NB4 (cell line): ENCODE measurements around the gene GP5.

Experiments used
- DNase-seq: peaks from one replicate; pipeline ENCODE4 v3.0.0; 2010; ENCODE audit warnings: low read depth
- H3K4me3 ChIP-seq: one replicate; pipeline ENCODE4 v1.5.1; 2011; ENCODE audit warnings: mild to moderate bottlenecking, low read depth, low read length, moderate library complexity
- CTCF ChIP-seq: IDR thresholded peaks from one replicate; pipeline ENCODE4 v1.5.1; 2012; ENCODE audit warnings: low read depth, low read length
- MAX ChIP-seq: IDR thresholded peaks from 2 replicates; pipeline ENCODE4 v1.6.1; 2011; ENCODE audit warnings: low read depth, low read length
- MYC ChIP-seq: IDR thresholded peaks from 2 replicates; pipeline ENCODE4 v1.6.1; 2011; ENCODE audit warnings: low read depth, low read length
- POLR2A ChIP-seq: IDR thresholded peaks from 2 replicates; pipeline ENCODE4 v1.6.1; 2011; ENCODE audit warnings: mild to moderate bottlenecking; ENCODE audit not compliant: insufficient read length; ENCODE audit errors: extremely low read depth

The GP5 gene

GRCh38 chr3:194440756-194441155 lies 41.7 kb upstream of the GP5 start:
- H3K4me3 ChIP-seq, result no peak overlapping the region
- DNase-seq, result no peak
- TF ChIP-seq MAX (no peak), CTCF (no peak), MYC (no peak), POLR2A (no peak)

GRCh38 chr3:194439881-194440550 lies 41.0 kb upstream of the GP5 start:
- DNase-seq, result no peak
- TF ChIP-seq MAX (no peak), MYC (no peak), POLR2A (no peak), CTCF (no peak)
- H3K4me3 ChIP-seq, result no peak overlapping the region

- DNase-seq, result no peak
- H3K4me3 ChIP-seq, result no peak overlapping the region
- TF ChIP-seq MAX, result no peak
- no peak for TF ChIP-seq CTCF
- TF ChIP-seq POLR2A, result no peak
- no peak for TF ChIP-seq MYC
Measured at GRCh38 chr3:194434503-194434902, 35.4 kb upstream of the GP5 start.

GRCh38 chr3:194431554-194431953 lies 32.5 kb upstream of the GP5 start:
- H3K4me3 ChIP-seq, result no peak overlapping the region
- no peak for TF ChIP-seq CTCF
- no peak for DNase-seq

GRCh38 chr3:194425399-194425798 lies 26.3 kb upstream of the GP5 start:
- H3K4me3 ChIP-seq, result no peak overlapping the region
- DNase-seq, result no peak

More at GRCh38 chr3:194425399-194425798, 26.3 kb upstream of the GP5 start:
- TF ChIP-seq MYC (no peak), MAX (no peak), CTCF (no peak), POLR2A (no peak)
